HG02885 (cell line): ENCODE data around the gene CPED1.

Experiments
- ATAC-seq: cut with Tn5 transposase; IDR thresholded peaks from one replicate; pipeline ENCODE4 v1.9.1; 2021; ENCODE audit warnings: mild to moderate bottlenecking; ENCODE audit not compliant: unreplicated experiment, poor library complexity

The CPED1 gene

DNA sequence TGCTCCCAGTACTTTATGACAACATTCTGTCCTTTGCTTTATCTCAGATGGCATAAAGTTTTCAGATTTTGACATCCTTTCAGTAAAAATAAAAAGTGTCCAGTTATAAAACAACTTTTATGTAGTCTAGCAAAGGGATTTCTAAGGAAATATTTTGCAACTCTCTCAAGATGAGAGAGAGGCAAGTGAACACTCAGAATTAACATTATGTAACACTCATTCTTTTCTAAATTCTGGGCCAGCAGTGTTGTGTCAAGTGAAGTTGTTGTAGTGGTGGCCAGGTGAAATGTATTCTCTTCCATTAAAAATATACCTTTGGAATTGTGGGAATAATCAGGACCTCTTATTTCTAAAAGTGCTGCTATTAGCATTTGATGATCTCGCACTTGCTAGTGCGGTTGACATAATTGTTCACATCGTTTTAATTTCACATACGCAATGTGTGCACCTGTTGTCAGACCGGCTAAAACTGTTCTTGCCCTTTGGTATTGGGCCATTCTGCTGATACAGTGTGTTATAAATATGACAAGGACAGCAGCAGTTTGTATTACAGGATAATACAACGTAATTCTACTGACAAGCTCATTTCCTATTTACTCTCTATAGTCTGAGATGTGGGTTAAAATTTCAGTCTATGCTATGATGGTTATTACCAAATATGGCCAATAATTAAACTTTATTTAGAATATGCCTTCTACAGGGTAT lies 23.8 kb downstream of the CPED1 start:
- no peak for ATAC-seq

GRCh38 chr7:121012919-121013318 lies 24.4 kb downstream of the CPED1 start:
- no peak for ATAC-seq

GRCh38 chr7:121015560-121015959 lies 27.0 kb downstream of the CPED1 start:
- no peak for ATAC-seq

DNA sequence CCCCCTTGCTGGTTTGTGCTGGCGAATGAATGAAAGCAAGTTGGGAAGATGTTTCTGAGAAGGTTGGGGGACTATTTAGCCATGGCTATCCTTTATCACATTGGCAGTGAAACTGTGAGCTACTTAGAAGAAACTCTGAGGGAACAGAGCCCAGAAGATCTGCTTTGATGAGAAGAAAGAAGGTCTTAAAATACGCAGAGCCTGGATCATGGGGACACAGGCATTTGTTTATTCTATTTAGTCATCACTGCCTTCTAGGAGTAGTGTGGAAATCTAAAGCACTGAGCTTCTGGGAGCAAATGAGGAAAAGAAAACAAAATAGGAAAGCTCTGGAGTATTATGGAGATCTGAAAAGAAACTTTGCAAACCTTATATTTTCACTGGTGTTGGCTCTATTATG lies 28.5 kb downstream of the CPED1 start:
- no peak for ATAC-seq

DNA sequence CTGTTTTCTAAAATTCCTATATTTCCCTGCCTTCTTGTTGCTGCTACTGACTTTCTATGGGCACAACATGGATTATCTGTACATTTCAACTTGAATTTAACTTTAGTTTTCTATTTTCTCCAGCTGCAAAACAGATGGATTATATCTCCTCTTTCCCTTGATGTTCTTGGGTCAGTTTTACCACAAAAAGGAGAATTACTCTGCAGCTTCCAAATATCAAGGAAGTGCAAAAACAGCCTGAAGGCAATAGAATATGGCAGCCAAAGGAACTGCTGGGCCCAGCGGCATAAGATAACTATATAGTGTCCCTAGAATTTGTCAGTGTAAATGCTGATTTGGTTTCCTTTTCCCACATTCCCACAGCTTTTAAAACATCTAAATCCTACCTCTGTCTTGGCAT lies 29.1 kb downstream of the CPED1 start:
- ATAC-seq = no peak

DNA sequence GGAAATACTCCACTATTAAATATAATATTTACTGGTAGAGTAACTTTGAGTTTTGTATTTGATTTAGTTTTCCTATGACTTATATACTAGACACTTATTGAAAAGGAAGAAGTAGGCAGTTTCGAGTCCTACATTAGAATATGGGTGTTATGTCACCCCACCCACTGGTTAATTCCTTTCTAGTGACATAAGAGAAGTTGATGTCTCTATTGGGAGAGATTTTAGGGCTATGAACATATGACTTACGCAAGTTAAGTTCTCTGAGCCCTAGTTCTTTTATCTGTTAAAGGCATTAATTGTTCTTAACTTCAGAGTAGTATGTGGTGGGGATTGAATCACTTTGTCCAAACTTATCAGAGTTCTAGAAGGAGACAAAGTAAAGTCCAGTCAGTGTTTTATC lies 30.5 kb downstream of the CPED1 start:
- no peak for ATAC-seq

DNA sequence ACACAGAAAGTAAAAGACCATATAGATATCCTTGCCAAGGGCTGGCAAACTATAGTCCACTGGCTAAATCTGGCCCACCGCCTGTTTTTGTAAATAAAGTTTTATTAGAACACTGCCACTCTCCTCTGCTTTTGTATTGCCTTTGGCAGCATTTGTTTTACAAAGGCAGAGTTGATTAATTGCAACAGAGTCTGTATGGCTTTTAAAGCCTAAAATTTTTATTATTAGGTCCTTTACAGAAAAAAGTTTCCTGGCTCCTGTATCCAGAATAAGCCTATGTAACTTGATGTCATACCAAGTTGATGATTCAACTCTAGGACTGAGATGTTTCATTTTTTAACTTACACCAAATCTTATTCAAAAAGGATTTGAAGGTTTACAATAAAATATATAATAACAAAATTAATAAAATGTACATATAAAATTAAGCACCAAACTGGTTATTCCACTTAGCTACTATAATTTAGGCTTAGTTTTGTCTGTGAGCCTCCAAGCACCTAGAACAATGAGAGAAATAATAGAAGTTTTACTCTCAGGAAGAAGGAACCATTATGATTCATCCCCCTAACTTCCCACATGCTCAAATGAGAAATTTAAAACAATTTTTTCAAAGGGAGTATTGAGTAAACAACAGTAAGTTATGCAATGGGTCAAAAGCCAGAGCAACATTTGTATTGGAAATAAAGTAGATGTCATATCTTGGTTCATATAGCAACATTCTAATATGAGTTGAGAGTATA lies 31.9 kb downstream of the CPED1 start:
- ATAC-seq = no peak

DNA sequence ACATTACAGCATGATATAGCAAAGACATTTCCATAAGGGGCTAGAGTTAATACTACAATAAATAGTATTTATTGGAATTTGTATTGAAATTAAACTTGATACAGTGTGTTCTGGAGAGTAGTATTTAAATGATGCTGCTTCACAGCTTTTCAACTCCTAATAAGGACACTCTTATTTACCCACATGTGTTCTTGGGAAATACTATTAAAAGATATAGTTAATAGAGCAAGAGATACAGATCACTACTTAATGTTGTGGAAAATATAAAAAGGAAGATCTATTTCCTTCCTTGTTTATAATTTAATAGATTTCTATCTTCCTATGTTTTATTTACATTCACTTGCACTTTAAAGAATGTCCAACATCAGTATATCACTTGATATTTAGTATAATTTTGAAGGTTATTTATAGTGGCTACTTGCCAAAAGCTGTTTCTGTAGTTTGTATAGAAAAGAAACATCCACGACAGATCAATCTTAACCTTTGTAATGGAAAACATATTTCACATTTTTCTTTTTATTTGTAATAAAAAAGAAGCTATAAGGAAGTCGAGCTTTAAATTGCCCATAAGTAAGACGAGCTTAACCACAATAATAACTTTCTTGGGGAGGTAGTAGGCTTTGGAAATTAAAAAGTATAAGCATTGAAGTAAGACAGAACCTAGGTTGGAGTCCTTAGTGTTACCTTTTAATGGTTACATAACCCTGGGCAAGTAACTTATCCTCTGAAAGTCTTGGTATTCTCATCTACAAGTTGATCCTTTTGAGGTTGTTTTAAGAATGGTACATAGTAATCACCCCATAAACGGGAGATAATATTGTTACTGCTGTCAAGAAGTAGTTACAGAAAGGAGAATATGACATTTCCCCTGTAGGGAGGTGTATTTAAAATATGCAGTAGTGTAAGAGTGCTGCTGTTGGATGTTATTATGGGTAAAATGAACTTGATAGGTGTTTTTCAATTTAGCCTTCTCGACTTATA lies 32.8 kb downstream of the CPED1 start:
- ATAC-seq = no peak

GRCh38 chr7:121023194-121023593 lies 34.7 kb downstream of the CPED1 start:
- no peak for ATAC-seq

DNA sequence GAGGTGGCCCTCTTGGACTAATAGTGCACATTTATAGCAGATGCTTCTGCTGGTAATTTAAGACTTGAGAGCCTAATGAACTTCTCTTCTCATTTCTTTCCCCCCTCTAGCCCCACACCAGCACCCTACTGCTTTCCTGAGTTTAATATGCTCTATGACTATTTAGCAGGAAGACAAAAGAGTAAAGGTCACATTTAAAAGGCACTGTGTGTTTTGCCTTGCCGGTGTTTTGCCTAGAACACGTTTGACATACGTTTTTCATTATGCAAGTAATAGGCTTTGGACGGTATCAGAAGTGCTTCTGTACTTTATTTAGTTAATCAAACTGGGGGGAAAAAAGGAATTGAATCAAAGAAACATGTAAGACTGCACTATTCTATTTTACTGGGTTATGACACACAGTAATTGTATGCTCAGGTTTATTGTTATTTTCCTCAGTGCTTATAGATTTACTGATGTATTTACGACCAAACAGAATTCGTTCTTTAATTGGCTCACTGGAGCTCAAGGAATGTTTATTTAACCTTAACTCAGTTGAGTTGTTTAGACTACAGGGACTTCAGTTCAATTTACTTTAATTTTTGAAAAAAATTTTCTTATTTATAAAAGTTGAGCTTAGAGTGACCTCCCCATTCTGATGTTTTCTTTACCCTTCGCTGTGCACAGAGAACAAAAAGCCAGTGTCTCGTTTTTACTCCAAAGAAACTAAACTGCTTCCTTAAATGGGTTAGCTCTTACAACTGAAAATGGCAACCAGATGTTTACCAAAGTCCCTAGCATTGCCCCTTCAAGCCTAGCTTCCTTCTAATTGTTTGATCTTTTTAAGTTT lies 35.4 kb downstream of the CPED1 start:
- ATAC-seq = no peak

DNA sequence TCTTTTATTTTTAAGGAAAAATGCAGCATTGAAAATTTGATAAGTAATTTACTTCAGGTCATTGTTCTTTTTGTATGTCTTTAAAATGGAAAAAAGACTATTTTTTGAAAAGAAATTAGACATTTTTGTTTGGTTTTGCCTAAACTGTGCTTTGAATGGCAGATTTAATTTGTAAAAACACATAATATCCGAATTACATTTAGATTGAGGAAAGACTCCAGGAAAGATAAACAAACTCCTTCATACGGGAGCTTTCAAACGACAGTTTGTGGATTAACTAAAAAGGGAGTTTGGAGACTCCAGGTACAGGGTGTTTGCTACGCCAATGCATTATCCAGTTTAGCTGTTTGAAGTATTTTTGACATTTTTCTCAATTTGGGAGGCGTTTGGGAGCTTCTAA lies 36.1 kb downstream of the CPED1 start:
- ATAC-seq = no peak

GRCh38 chr7:121026159-121026558 lies 37.6 kb downstream of the CPED1 start:
- ATAC-seq = no peak

DNA sequence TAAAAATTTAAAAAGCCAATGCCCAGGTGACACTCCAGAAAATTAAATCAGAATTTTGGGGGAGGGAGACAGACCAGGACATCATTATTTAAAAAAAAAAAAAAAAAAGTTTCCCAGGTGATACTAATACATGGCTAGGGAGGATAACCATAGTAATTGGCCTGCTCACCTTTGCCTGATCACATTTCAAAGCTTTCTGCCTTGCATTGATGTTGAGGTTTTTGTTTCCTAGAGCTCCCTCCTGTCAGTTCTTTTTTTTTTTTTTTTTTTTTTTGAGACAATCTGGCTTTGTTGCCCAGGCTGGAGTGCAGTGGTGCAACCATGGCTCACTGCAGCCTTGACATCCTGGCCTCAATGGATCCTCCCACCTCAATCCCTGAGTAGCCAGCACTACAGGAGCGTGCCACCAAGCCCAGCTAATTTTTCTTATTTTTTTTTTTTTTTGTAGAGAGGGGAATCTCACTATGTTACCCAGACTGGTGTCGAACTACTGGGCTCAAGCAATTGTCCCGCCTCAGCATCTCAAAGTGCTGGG lies 38.1 kb downstream of the CPED1 start:
- ATAC-seq = no peak

- ATAC-seq = no peak
Observed at GRCh38 chr7:121027761-121028669, 39.5 kb downstream of the CPED1 start.

DNA sequence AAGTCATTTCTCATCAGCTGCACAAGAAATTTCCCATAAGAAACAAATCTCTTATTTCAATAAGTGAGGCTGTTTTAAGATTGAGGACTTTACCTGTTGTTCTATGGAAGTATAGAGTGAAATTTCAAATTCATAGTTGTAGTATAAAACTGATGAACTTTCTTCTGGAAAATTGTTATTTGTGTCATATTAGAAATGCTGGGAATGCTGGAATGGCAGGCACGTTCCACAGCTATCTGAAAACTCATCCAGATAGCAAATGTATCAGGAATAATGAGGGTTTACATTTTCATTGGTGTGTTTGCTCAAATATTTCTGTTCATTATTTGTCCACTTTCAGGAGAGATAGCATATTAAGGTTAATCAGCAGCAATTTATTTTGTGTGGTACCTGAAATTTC lies 40.8 kb downstream of the CPED1 start:
- no peak for ATAC-seq

- ATAC-seq = no peak
Observed at GRCh38 chr7:121030308-121030707, 41.8 kb downstream of the CPED1 start.

DNA sequence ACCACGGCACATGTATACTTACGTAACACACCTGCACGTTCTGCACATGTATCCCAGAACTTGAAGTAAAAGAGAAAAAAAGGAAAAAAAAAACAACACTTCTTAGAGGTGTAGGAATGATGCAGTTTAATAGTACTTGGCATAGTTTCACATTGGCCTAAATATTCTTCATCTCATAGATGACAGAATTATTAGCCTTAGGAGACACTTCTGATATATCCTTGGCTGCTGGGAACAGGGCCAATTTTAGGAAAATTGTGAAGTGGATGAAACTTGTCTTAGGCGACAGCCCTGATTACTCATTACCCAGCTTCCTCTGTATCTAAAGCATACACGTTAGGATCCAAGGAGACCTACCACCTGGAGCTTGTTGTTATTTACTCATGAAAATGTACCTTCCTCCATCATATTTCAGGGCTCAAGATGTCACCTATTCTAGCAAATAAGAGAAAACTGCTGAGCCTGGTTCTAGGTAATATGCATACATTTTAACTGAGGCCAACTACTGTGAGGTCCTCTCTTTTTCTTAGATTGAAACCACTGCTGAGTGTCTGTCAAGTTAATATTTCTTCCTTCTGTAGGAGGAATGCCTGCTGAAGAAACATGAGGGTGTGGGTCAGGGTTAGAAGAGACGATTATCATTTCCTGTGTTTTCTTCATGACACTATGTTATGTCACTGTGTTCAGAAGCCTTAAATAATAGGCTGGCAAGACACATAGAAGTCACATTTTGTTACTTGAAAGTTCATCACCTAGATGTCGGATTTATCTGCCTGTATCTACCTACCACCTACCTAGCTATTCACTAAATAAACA lies 44.3 kb downstream of the CPED1 start:
- no peak for ATAC-seq

GRCh38 chr7:121034929-121035328 lies 46.4 kb downstream of the CPED1 start:
- ATAC-seq = no peak
